Measurements from ENCODE around the gene KCNH8.

The KCNH8 gene

DNA sequence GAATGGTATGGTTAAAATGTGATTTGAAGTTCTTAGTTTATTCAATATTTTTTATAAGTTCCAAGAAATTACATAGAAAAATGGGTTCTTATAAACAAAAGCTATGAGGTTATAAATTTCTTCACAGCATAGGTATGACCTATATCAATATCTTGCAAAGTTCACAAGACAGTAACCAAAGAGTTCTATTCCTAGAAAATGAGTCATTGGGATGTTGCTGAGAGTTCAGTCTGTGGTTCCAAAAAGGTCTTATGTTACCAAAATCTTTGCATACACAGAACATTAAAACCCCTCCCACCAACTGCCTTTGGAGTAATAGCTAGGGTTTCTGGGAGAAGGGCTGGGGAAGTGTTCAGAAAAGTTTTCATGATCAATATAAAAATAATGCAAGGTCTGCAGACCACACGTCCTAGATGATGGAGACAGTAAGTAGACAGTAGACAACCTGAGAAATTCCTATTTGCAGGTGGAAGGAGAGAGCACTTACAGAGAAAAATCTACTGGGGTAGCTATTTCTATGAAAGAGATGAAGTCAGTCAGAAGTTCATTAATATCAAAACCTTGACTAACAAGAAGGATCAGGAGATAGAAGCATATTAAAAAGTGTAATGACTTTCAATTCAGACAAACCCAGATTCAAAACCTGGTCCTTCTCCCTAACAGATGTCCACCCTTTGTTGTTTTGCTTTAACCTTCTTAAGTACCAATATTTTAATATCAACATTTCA, 279.3 kb downstream of the KCNH8 start:
- ATAC-seq, result no peak
- TF ChIP-seq, protein P1, sequence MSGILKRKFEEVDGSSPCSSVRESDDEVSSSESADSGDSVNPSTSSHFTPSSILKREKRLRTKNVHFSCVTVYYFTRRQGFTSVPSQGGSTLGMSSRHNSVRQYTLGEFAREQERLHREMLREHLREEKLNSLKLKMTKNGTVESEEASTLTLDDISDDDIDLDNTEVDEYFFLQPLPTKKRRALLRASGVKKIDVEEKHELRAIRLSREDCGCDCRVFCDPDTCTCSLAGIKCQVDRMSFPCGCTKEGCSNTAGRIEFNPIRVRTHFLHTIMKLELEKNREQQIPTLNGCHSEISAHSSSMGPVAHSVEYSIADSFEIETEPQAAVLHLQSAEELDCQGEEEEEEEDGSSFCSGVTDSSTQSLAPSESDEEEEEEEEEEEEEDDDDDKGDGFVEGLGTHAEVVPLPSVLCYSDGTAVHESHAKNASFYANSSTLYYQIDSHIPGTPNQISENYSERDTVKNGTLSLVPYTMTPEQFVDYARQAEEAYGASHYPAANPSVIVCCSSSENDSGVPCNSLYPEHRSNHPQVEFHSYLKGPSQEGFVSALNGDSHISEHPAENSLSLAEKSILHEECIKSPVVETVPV (CRISPR knock-in tag; IDR thresholded peaks at IDR 0.05), result no peak
- TF ChIP-seq ZNF565 (CRISPR knock-in tag; conservative IDR thresholded peaks at IDR 0.05; ENCODE audit: low read depth) (no peak), GLIS3 (CRISPR knock-in tag; IDR thresholded peaks at IDR 0.05) (no peak), PPARA (CRISPR knock-in tag; IDR thresholded peaks at IDR 0.05; ENCODE audit: borderline replicate concordance) (no peak), RARB (CRISPR knock-in tag; IDR thresholded peaks at IDR 0.05) (no peak), SNAI2 (CRISPR knock-in tag; IDR thresholded peaks at IDR 0.05) (no peak), BACH2 (CRISPR knock-in tag; IDR thresholded peaks at IDR 0.05; ENCODE audit: borderline replicate concordance) (no peak), TCF4 (CRISPR knock-in tag; IDR thresholded peaks at IDR 0.05; ENCODE audit: borderline replicate concordance) (no peak), ISL1 (CRISPR knock-in tag; IDR thresholded peaks at IDR 0.05) (no peak), CSDC2 (CRISPR knock-in tag; IDR thresholded peaks at IDR 0.05) (no peak), TOX (CRISPR knock-in tag; IDR thresholded peaks at IDR 0.05; ENCODE audit: borderline replicate concordance) (no peak), ARNTL (CRISPR knock-in tag; IDR thresholded peaks at IDR 0.05; ENCODE audit: borderline replicate concordance, low read depth) (no peak)
- TF ChIP-seq, protein P2, sequence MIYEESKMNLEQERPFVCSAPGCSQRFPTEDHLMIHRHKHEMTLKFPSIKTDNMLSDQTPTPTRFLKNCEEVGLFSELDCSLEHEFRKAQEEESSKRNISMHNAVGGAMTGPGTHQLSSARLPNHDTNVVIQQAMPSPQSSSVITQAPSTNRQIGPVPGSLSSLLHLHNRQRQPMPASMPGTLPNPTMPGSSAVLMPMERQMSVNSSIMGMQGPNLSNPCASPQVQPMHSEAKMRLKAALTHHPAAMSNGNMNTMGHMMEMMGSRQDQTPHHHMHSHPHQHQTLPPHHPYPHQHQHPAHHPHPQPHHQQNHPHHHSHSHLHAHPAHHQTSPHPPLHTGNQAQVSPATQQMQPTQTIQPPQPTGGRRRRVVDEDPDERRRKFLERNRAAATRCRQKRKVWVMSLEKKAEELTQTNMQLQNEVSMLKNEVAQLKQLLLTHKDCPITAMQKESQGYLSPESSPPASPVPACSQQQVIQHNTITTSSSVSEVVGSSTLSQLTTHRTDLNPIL (CRISPR knock-in tag; IDR thresholded peaks at IDR 0.05; ENCODE audit: low read depth), result no peak
- TF ChIP-seq, protein P3, sequence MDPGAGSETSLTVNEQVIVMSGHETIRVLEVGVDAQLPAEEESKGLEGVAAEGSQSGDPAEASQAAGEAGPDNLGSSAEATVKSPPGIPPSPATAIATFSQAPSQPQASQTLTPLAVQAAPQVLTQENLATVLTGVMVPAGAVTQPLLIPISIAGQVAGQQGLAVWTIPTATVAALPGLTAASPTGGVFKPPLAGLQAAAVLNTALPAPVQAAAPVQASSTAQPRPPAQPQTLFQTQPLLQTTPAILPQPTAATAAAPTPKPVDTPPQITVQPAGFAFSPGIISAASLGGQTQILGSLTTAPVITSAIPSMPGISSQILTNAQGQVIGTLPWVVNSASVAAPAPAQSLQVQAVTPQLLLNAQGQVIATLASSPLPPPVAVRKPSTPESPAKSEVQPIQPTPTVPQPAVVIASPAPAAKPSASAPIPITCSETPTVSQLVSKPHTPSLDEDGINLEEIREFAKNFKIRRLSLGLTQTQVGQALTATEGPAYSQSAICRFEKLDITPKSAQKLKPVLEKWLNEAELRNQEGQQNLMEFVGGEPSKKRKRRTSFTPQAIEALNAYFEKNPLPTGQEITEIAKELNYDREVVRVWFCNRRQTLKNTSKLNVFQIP (CRISPR knock-in tag; IDR thresholded peaks at IDR 0.05; ENCODE audit: borderline replicate concordance, low read depth), result no peak
- TF ChIP-seq, protein P4, sequence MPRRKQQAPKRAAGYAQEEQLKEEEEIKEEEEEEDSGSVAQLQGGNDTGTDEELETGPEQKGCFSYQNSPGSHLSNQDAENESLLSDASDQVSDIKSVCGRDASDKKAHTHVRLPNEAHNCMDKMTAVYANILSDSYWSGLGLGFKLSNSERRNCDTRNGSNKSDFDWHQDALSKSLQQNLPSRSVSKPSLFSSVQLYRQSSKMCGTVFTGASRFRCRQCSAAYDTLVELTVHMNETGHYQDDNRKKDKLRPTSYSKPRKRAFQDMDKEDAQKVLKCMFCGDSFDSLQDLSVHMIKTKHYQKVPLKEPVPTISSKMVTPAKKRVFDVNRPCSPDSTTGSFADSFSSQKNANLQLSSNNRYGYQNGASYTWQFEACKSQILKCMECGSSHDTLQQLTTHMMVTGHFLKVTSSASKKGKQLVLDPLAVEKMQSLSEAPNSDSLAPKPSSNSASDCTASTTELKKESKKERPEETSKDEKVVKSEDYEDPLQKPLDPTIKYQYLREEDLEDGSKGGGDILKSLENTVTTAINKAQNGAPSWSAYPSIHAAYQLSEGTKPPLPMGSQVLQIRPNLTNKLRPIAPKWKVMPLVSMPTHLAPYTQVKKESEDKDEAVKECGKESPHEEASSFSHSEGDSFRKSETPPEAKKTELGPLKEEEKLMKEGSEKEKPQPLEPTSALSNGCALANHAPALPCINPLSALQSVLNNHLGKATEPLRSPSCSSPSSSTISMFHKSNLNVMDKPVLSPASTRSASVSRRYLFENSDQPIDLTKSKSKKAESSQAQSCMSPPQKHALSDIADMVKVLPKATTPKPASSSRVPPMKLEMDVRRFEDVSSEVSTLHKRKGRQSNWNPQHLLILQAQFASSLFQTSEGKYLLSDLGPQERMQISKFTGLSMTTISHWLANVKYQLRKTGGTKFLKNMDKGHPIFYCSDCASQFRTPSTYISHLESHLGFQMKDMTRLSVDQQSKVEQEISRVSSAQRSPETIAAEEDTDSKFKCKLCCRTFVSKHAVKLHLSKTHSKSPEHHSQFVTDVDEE (CRISPR knock-in tag; IDR thresholded peaks at IDR 0.05), result no peak

DNA sequence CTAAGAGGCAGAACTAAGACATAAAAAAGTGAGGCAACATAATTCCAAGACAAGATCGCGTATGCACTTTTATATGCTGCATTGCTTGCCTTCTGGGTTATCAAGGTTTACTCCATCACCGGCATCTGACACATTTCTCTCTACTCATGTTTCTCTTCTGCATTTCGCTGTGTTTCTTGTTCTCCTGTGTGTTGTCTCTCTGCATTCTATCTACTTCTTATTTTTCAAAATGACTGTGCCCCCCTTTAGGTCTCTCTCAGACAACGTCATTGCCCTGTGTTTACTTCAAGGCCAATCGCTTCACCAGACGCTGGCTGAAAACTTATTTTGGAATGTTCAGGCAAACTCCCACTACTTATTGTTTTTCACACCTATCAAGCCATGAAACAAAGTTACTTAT, 280.4 kb downstream of the KCNH8 start:
- TF ChIP-seq RARB (CRISPR knock-in tag; IDR thresholded peaks at IDR 0.05), result no peak
- TF ChIP-seq BACH2 (CRISPR knock-in tag; IDR thresholded peaks at IDR 0.05; ENCODE audit: borderline replicate concordance), result no peak
- TF ChIP-seq, protein P2 (CRISPR knock-in tag; IDR thresholded peaks at IDR 0.05; ENCODE audit: low read depth), result no peak
- TF ChIP-seq SNAI2 (CRISPR knock-in tag; IDR thresholded peaks at IDR 0.05), result no peak
- no peak for TF ChIP-seq TOX (CRISPR knock-in tag; IDR thresholded peaks at IDR 0.05; ENCODE audit: borderline replicate concordance)
- TF ChIP-seq ISL1 (CRISPR knock-in tag; IDR thresholded peaks at IDR 0.05), result no peak
- TF ChIP-seq, protein P5, sequence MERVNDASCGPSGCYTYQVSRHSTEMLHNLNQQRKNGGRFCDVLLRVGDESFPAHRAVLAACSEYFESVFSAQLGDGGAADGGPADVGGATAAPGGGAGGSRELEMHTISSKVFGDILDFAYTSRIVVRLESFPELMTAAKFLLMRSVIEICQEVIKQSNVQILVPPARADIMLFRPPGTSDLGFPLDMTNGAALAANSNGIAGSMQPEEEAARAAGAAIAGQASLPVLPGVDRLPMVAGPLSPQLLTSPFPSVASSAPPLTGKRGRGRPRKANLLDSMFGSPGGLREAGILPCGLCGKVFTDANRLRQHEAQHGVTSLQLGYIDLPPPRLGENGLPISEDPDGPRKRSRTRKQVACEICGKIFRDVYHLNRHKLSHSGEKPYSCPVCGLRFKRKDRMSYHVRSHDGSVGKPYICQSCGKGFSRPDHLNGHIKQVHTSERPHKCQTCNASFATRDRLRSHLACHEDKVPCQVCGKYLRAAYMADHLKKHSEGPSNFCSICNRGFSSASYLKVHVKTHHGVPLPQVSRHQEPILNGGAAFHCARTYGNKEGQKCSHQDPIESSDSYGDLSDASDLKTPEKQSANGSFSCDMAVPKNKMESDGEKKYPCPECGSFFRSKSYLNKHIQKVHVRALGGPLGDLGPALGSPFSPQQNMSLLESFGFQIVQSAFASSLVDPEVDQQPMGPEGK (CRISPR knock-in tag; IDR thresholded peaks at IDR 0.05; ENCODE audit: borderline replicate concordance), result no peak
- TF ChIP-seq, protein P1 (CRISPR knock-in tag; IDR thresholded peaks at IDR 0.05), result no peak
- no peak for ATAC-seq

Measured in SK-N-SH treated with all-trans-retinoic acid at 6 μM for 48 hours (cell line).